T1000 (cell line): ENCODE measurements around the gene PP2D1.
"Not testable (repeated sequence)": the region's sequence is repeated elsewhere in the genome, so short reads cannot be mapped to it uniquely, and the experiment has no call there.

Experiments
- DNase-seq: peaks from one replicate; lab custom pipeline; 2025; ENCODE audit warnings: mixed read lengths; lab: John Stamatoyannopoulos, UW

PP2D1 gene

GRCh38 chr3:20040548-20041196 is 28.6 kb upstream of the PP2D1 start:
- DNase-seq, result peak; percentile 40

GRCh38 chr3:20039765-20040547 is 27.9 kb upstream of the PP2D1 start, which contains the start of gene KAT2B:
Gene KAT2B (plus strand): TSS chr3:20040446. CDS start chr3:20040478, 32 bp downstream.
- peak; percentile 61 for DNase-seq

- DNase-seq, result no peak
Observed at GRCh38 chr3:20039466-20039764, 27.4 kb upstream of the PP2D1 start.

GRCh38 chr3:20038699-20039465 is 26.8 kb upstream of the PP2D1 start:
- no peak for DNase-seq

- DNase-seq, result no peak
Observed at GRCh38 chr3:20037255-20037996, 25.4 kb upstream of the PP2D1 start.

GRCh38 chr3:20035019-20035418 is 23.0 kb upstream of the PP2D1 start:
- DNase-seq, result no peak

GRCh38 chr3:20031939-20032338 is 19.9 kb upstream of the PP2D1 start:
- DNase-seq, result not testable (repeated sequence)

- no peak for DNase-seq
Observed at GRCh38 chr3:20028905-20029331, 16.9 kb upstream of the PP2D1 start.

GRCh38 chr3:20027136-20027535 is 15.1 kb upstream of the PP2D1 start:
- DNase-seq, result no peak

- DNase-seq, result no peak
Observed at GRCh38 chr3:20023623-20024405, 11.8 kb upstream of the PP2D1 start.

GRCh38 chr3:20022954-20023622 is 11.0 kb upstream of the PP2D1 start:
- no peak for DNase-seq

- not testable (repeated sequence) for DNase-seq
Observed at GRCh38 chr3:20016076-20016475, 4.0 kb upstream of the PP2D1 start.

- DNase-seq, result no peak
Observed at GRCh38 chr3:20015525-20015924, 3.5 kb upstream of the PP2D1 start.

- DNase-seq, result no peak
Observed at GRCh38 chr3:20013396-20013795, 1.3 kb upstream of the PP2D1 start.

- no peak for DNase-seq
Observed at GRCh38 chr3:20008646-20009045, 3.4 kb downstream of the PP2D1 start.

GRCh38 chr3:20007960-20008359 is 4.1 kb downstream of the PP2D1 start:
- DNase-seq, result no peak

GRCh38 chr3:20001932-20002331 is 10.1 kb downstream of the PP2D1 start:
- no peak for DNase-seq

GRCh38 chr3:19997502-19997901 is 14.6 kb downstream of the PP2D1 start:
- DNase-seq, result no peak

GRCh38 chr3:19994796-19995195 is 17.3 kb downstream of the PP2D1 start:
- no peak for DNase-seq

- DNase-seq, result not testable (repeated sequence)
Observed at GRCh38 chr3:19988904-19989303, 23.2 kb downstream of the PP2D1 start.

GRCh38 chr3:19972054-19972453 is 40.0 kb downstream of the PP2D1 start:
- DNase-seq, result no peak
